ENCODE data around the gene EIF4EBP3. TPM values are rescaled to one million over a fixed set of nuclear protein-coding genes. Genes with fewer than 3 reads are reported as not detected.

The EIF4EBP3 gene
- total RNA-seq, 2 experiments from 2014 or later = 12.7 to 15.1 TPM

DNA sequence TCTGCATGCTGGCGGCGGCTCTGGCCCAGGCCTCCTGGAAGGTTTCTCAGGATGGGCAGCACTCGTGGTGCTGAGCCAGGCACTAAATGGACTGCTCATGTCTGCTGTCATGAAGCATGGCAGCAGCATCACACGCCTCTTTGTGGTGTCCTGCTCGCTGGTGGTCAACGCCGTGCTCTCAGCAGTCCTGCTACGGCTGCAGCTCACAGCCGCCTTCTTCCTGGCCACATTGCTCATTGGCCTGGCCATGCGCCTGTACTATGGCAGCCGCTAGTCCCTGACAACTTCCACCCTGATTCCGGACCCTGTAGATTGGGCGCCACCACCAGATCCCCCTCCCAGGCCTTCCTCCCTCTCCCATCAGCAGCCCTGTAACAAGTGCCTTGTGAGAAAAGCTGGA, 20.4 kb downstream of the EIF4EBP3 start:
- POLR2A ChIA-PET = interaction anchor here (2.2 kb wide), 1 partner anchor 166 kb away, joined by 9 read pairs; the partner anchor contains the start of gene ANKHD1
- Mint-ChIP-seq H3K9me3 (no peaks in the 10 kb centered on the region), H3K4me3 (peak overlapping the region; percentile 59), H3K4me1 (ENCODE audit: low read depth) (peaks cover 70% of the 10 kb centered on the region), H3K36me3 (ENCODE audit: low read depth) (peaks cover 62% of the 10 kb centered on the region), H3K27ac (peak overlapping the region; percentile 97), H3K27me3 (no peaks in the 10 kb centered on the region)
- CTCF ChIA-PET = no interaction called here
- Histone ChIP-seq H3K36me3 (ENCODE audit: insufficient read depth, low read length) (peaks cover 37% of the 10 kb centered on the region), H3K4me1 (ENCODE audit: insufficient read depth, low read length) (peaks cover 65% of the 10 kb centered on the region), H3K27ac (ENCODE audit: low read depth in 1 of 2, low read length in 2 of 2) (peak overlapping the region in 1 of 2 donors; percentile 58), H3K9me3 (ENCODE audit: control insufficient read depth in 1 of 2, insufficient read depth in 1 of 2, low read length in 2 of 2) (no peaks in the 10 kb centered on the region), H3K27me3 (ENCODE audit: control insufficient read depth in 1 of 2, insufficient read depth in 2 of 2, low read length in 2 of 2) (no peaks in the 10 kb centered on the region), H3K4me3 (ENCODE audit: low read length) (no peak overlapping the region)
- TF ChIP-seq, protein P1, sequence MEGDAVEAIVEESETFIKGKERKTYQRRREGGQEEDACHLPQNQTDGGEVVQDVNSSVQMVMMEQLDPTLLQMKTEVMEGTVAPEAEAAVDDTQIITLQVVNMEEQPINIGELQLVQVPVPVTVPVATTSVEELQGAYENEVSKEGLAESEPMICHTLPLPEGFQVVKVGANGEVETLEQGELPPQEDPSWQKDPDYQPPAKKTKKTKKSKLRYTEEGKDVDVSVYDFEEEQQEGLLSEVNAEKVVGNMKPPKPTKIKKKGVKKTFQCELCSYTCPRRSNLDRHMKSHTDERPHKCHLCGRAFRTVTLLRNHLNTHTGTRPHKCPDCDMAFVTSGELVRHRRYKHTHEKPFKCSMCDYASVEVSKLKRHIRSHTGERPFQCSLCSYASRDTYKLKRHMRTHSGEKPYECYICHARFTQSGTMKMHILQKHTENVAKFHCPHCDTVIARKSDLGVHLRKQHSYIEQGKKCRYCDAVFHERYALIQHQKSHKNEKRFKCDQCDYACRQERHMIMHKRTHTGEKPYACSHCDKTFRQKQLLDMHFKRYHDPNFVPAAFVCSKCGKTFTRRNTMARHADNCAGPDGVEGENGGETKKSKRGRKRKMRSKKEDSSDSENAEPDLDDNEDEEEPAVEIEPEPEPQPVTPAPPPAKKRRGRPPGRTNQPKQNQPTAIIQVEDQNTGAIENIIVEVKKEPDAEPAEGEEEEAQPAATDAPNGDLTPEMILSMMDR (IDR thresholded peaks at IDR 0.05) = no peak
- DNase-seq = no peak
- ATAC-seq (ENCODE audit: poor library complexity) = no peak
- intact Hi-C loops (cut with DNase I, micrococcal nuclease) = loop anchor here in 1 of 2 experiments (5.0 to 10.0 kb wide), 4 partner anchors 129 to 461 kb away; partner anchors contain the start of gene CYSTM1

DNA sequence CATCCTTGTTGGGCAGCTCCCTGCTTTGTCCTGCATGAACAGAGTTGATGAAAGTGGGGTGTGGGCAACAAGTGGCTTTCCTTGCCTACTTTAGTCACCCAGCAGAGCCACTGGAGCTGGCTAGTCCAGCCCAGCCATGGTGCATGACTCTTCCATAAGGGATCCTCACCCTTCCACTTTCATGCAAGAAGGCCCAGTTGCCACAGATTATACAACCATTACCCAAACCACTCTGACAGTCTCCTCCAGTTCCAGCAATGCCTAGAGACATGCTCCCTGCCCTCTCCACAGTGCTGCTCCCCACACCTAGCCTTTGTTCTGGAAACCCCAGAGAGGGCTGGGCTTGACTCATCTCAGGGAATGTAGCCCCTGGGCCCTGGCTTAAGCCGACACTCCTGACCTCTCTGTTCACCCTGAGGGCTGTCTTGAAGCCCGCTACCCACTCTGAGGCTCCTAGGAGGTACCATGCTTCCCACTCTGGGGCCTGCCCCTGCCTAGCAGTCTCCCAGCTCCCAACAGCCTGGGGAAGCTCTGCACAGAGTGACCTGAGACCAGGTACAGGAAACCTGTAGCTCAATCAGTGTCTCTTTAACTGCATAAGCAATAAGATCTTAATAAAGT, 21.1 kb downstream of the EIF4EBP3 start:
- intact Hi-C loops (cut with DNase I, micrococcal nuclease) = loop anchor here in 1 of 2 experiments (5.0 to 10.0 kb wide), 4 partner anchors 129 to 461 kb away; partner anchors contain the start of gene CYSTM1
- Histone ChIP-seq H3K27me3 (ENCODE audit: control insufficient read depth in 1 of 2, insufficient read depth in 2 of 2, low read length in 2 of 2) (no peaks in the 10 kb centered on the region), H3K4me3 (ENCODE audit: low read length) (peak overlapping the region; percentile 29), H3K27ac (ENCODE audit: low read depth in 1 of 2, low read length in 2 of 2) (peak overlapping the region; percentile 58 to 88), H3K9me3 (ENCODE audit: control insufficient read depth in 1 of 2, insufficient read depth in 1 of 2, low read length in 2 of 2) (no peaks in the 10 kb centered on the region), H3K4me1 (ENCODE audit: insufficient read depth, low read length) (peaks cover 60% of the 10 kb centered on the region), H3K36me3 (ENCODE audit: insufficient read depth, low read length) (peaks cover 37% of the 10 kb centered on the region)
- no peaks in the 10 kb centered on the region for H3K9me3 Mint-ChIP-seq
- peaks cover 64% of the 10 kb centered on the region for H3K4me1 Mint-ChIP-seq (ENCODE audit: low read depth)
- ATAC-seq (ENCODE audit: poor library complexity) (no peak), DNase-seq (no peak)
- CTCF ChIA-PET = interaction anchor here (1.2 kb wide), 1 partner anchor 21 kb away, joined by 4 read pairs; the partner anchor contains the start of gene EIF4EBP3
- TF ChIP-seq, protein P1 (IDR thresholded peaks at IDR 0.05) = no peak
- POLR2A ChIA-PET = interaction anchor here (1.6 to 2.2 kb wide), 3 partner anchors 11 to 167 kb away, joined by 8 to 9 read pairs (median 9); partner anchors contain the start of genes ANKHD1, IK, NDUFA2 and SRA1
- H3K27me3 Mint-ChIP-seq = no peaks in the 10 kb centered on the region
- peaks cover 62% of the 10 kb centered on the region for H3K36me3 Mint-ChIP-seq (ENCODE audit: low read depth)
- H3K4me3 Mint-ChIP-seq = peak overlapping the region; percentile 84
- H3K27ac Mint-ChIP-seq = peak overlapping the region; percentile 97

DNA sequence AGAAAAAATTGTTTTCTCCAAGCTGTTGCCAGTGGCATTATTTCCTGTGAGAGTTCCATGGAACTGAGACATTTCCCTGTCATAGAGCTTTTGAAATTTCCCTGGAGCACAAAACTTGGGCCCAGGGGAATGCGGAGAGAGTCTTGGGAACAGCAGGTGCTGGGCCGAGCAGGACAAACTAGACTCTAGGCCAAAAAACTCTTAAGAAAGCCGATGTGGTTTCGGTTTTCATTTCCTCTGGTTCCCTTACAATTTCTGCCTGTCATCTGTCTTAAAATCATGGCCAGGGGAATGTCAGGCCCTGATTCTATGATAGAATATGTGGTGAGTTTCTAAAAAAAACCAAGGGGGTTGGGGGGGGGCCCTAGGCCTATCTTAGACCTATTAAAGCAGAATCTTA, 21.7 kb downstream of the EIF4EBP3 start:
- Mint-ChIP-seq H3K27ac (peak overlapping the region; percentile 97), H3K27me3 (no peaks in the 10 kb centered on the region), H3K4me3 (peak overlapping the region; percentile 84), H3K4me1 (ENCODE audit: low read depth) (peaks cover 58% of the 10 kb centered on the region), H3K36me3 (ENCODE audit: low read depth) (peaks cover 57% of the 10 kb centered on the region), H3K9me3 (no peaks in the 10 kb centered on the region)
- peaks cover 37% of the 10 kb centered on the region for H3K36me3 ChIP-seq (ENCODE audit: insufficient read depth, low read length)
- intact Hi-C loops (cut with DNase I, micrococcal nuclease) = loop anchor here in 1 of 2 experiments (5.0 to 10.0 kb wide), 4 partner anchors 128 to 462 kb away; partner anchors contain the start of gene CYSTM1
- H3K4me1 ChIP-seq (ENCODE audit: insufficient read depth, low read length) = peaks cover 54% of the 10 kb centered on the region
- ChIA-PET CTCF (interaction anchor here (0.9 to 1.2 kb wide), 2 partner anchors 18 to 22 kb away, joined by 3 to 4 read pairs; partner anchors contain the start of gene EIF4EBP3), POLR2A (interaction anchor here (1.6 to 2.2 kb wide), 4 partner anchors 12 to 168 kb away, joined by 8 to 9 read pairs (median 8); partner anchors contain the start of genes ANKHD1, EIF4EBP3, IK and NDUFA2)
- H3K27me3 ChIP-seq (ENCODE audit: control insufficient read depth in 1 of 2, insufficient read depth in 2 of 2, low read length in 2 of 2) = no peaks in the 10 kb centered on the region
- no peaks in the 10 kb centered on the region for H3K9me3 ChIP-seq (ENCODE audit: control insufficient read depth in 1 of 2, insufficient read depth in 1 of 2, low read length in 2 of 2)
- peak in 3 of 14 experiments; percentile 57 to 67 (median 62) for DNase-seq
- TF ChIP-seq, protein P1 (IDR thresholded peaks at IDR 0.05) = no peak
- ATAC-seq (ENCODE audit: poor library complexity) = no peak
- H3K27ac ChIP-seq (ENCODE audit: low read depth in 1 of 2, low read length in 2 of 2) = peak overlapping the region; percentile 58 to 88
- H3K4me3 ChIP-seq (ENCODE audit: low read length) = peak overlapping the region; percentile 29
